Measurements from ENCODE around the gene PLA2G2D. TPM values are rescaled to one million over a fixed set of nuclear protein-coding genes. Genes with fewer than 3 reads are reported as not detected.
A peak's percentile ranks its signal among the peaks of the same experiment; 100 is the strongest.

PLA2G2D gene
- total RNA-seq, 2 donors from 2014 or later = not detected

GRCh38 chr1:20096840-20097447, 22.4 kb downstream of the PLA2G2D start:
- no peaks in the 10 kb centered on the region for H3K36me3 Mint-ChIP-seq
- peak; percentile 10 for DNase-seq (ENCODE audit: low spot score)
- H3K9me3 Mint-ChIP-seq = no peaks in the 10 kb centered on the region
- H3K27ac Mint-ChIP-seq = no peak overlapping the region
- no peak for ATAC-seq
- peaks cover 10 to 11% of the 10 kb centered on the region in 2 donors for H3K27me3 Mint-ChIP-seq
- no peak overlapping the region for H3K4me3 Mint-ChIP-seq
- H3K4me1 Mint-ChIP-seq (ENCODE audit: low read depth in 2 of 2) = peaks cover 4 to 6% of the 10 kb centered on the region in 2 donors

DNA sequence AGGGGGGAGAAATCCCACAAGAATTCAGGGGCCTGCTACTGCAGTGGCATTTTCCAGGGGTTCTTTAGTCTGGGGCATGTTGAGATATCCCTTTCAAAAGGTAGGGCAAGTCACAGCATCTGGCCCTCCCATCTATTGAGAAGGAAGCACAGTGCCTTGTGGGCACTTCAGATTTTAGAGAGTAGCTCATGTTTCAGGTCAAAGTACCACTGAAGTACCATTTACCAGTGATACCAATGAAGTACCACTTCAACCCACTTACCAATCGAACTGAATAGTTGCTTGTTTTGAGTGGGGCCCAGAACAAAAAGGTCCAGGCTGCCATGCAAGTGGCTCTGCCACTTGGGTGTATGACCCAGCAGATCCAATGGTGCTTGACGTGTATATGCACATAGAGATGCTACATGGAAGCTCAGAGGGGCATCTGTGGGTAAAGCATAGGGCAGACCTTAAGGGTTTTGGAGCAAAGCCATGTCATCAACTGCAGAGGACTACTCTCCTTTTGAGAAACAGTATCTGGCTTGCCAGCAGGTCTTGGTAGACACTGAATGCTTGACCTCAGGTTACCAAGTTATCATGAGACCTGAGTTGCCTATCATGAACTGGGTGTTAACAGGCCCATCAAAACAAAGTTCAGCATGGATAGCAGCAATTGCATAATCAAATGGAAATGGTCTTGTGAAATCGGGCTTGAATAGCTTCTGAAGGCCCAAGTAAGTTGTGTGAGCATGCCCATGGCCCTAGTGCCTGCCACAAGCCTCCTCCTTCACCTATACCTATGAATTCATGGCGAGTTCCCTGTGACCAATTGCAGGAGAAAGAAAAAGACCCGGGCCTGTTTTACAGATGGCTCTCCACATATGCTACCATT, 23.5 kb downstream of the PLA2G2D start:
- ATAC-seq (no peak), DNase-seq (ENCODE audit: low spot score) (peak; percentile 32)
- Mint-ChIP-seq H3K9me3 (no peaks in the 10 kb centered on the region), H3K36me3 (no peaks in the 10 kb centered on the region), H3K27ac (no peak overlapping the region), H3K27me3 (peaks cover 10 to 11% of the 10 kb centered on the region in 2 donors), H3K4me3 (no peak overlapping the region), H3K4me1 (ENCODE audit: low read depth in 2 of 2) (peaks cover under 1% of the 10 kb centered on the region in 2 donors)

DNA sequence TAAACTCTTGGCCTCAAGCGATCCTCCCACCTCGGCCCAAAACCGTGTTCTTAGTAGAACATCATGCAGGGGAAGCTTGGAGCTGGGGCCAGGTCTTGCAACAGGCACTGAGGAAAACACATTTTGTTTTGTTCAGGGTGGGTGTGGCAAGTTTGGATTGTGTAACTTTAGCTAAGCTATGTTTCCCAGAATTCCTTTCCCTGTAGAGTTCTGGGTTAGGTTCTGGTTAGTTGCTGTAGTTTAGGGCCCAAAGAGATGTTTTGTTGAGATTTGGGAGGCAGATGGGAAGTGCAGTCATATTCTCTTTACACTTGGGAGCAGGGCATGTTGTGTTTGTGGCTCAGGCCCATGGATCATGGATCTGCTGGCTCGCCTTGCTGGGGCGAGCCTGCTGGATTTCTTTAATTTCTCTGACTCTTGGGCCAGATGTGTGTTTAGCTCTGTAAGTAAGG, 25.4 kb downstream of the PLA2G2D start:
- Mint-ChIP-seq H3K36me3 (no peaks in the 10 kb centered on the region), H3K4me1 (ENCODE audit: low read depth in 2 of 2) (no peaks in the 10 kb centered on the region), H3K27ac (no peak overlapping the region), H3K4me3 (no peak overlapping the region), H3K27me3 (peaks cover 11 to 14% of the 10 kb centered on the region in 2 donors), H3K9me3 (no peaks in the 10 kb centered on the region)
- no peak for ATAC-seq
- DNase-seq (ENCODE audit: low spot score) = no peak

DNA sequence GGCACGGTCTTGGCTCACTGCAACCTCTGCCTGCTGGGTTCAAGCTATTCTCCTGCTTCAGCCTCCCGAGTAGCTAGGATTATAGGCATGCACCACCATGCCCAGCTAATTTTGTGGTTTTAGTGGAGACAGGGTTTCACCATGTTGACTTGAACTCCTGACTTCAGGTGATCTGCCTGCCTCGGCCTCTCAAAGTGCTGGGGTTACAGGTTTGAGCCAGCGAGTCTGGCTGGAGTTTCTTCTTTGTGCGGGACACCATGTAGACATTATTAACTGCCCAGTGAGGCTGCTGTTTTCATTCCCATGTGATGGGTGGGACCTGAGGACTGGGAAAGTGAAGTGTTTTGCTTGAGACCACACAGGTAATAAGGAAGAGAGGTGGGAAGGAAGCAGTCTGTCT, 26.0 kb downstream of the PLA2G2D start:
- Mint-ChIP-seq H3K27me3 (peaks cover 11 to 13% of the 10 kb centered on the region in 2 donors), H3K27ac (no peak overlapping the region), H3K4me3 (no peak overlapping the region), H3K9me3 (no peaks in the 10 kb centered on the region), H3K36me3 (no peaks in the 10 kb centered on the region), H3K4me1 (ENCODE audit: low read depth in 2 of 2) (no peaks in the 10 kb centered on the region)
- ATAC-seq (no peak), DNase-seq (ENCODE audit: low spot score) (peak; percentile 39)

DNA sequence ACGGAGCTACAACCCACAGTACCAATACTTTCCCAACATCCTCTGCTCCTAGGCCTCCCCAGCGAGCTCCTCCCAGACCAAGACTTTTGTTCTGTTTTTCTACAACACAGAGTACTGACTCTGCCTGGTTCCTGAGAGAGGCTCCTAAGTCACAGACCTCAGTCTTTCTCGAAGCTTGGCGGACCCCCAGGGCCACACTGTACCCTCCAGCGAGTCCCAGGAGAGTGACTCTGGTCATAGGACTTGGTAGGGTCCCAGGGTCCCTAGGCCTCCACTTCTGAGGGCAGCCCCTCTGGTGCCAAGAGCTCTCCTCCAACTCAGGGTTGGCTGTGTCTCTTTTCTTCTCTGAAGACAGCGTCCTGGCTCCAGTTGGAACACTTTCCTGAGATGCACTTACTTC, 28.7 kb downstream of the PLA2G2D start:
- Mint-ChIP-seq H3K36me3 (no peaks in the 10 kb centered on the region), H3K27me3 (peaks cover 9 to 11% of the 10 kb centered on the region in 2 donors), H3K4me3 (no peak overlapping the region), H3K27ac (no peak overlapping the region), H3K4me1 (ENCODE audit: low read depth in 2 of 2) (no peaks in the 10 kb centered on the region), H3K9me3 (no peaks in the 10 kb centered on the region)
- no peak for ATAC-seq
- DNase-seq (ENCODE audit: low spot score) = peak; percentile 31

- Mint-ChIP-seq H3K36me3 (no peaks in the 10 kb centered on the region), H3K4me1 (ENCODE audit: low read depth in 2 of 2) (no peaks in the 10 kb centered on the region), H3K9me3 (no peaks in the 10 kb centered on the region), H3K4me3 (no peak overlapping the region), H3K27me3 (peaks cover 9 to 11% of the 10 kb centered on the region in 2 donors), H3K27ac (no peak overlapping the region)
- DNase-seq (ENCODE audit: low spot score) (peak; percentile 2), ATAC-seq (no peak)
Observed at GRCh38 chr1:20090119-20090518, 29.2 kb downstream of the PLA2G2D start.

DNA sequence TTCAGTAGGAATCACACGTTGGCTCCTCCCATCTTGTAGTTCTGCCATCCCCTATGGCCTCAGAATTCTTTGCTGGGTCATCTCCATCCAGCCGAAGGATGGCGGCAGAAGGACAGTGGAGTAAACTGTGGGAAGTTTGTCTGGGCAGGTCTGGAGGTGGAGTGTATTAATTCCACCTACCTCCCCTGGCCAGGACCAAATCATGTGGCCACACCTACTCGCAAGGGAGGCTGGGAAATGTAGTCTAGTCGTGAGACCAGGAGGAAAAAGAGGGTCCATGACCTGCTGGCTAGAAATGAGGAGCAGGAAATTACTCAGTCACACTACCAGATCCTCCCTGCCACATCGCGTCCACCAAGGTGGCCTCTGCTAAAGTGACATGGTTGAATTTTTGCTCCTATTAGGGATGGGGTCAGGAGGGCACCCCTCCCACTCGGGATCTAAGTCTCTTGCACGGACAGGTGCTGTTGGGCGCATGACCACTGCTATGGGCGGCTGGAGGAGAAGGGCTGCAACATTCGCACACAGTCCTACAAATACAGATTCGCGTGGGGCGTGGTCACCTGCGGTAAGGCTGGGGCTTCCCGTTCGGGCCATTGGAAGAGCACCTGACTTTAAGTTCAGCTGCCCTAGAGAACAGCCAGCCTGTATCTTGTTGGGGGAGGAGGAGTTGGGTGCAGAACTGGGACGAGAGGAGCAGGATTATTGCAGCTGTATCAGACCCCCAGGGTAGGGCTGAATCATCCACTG, 29.8 kb downstream of the PLA2G2D start:
- Mint-ChIP-seq H3K36me3 (no peaks in the 10 kb centered on the region), H3K27me3 (peaks cover 9 to 11% of the 10 kb centered on the region in 2 donors), H3K27ac (no peak overlapping the region), H3K4me3 (no peak overlapping the region), H3K9me3 (no peaks in the 10 kb centered on the region), H3K4me1 (ENCODE audit: low read depth in 2 of 2) (no peaks in the 10 kb centered on the region)
- peak; percentile 20 for DNase-seq (ENCODE audit: low spot score)
- no peak for ATAC-seq

DNA sequence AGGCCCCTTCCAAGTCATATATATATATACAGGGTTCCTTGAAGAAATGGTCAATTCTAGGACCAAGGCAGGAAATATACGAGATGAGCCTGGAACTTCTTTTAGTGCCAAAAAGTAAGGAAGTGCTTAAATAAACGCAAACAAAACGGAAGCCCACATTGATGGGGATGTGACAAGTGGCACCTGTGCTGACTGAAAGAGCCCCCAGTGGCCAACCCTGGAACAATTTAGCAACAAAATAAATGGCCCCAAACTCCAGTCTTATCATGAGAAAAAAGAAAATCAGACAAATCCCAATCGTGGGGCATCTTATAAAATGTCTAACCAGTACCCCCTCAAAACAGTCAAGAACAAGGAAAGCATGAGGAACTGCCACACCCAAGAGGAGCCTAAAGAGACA, 31.7 kb downstream of the PLA2G2D start:
- ATAC-seq (no peak), DNase-seq (ENCODE audit: low spot score) (peak; percentile 8)
- H3K9me3 Mint-ChIP-seq = no peaks in the 10 kb centered on the region
- no peak overlapping the region for H3K4me3 Mint-ChIP-seq
- H3K27me3 Mint-ChIP-seq = peaks cover 3 to 7% of the 10 kb centered on the region in 2 donors
- H3K4me1 Mint-ChIP-seq (ENCODE audit: low read depth in 2 of 2) = no peaks in the 10 kb centered on the region
- no peak overlapping the region for H3K27ac Mint-ChIP-seq
- H3K36me3 Mint-ChIP-seq = no peaks in the 10 kb centered on the region

DNA sequence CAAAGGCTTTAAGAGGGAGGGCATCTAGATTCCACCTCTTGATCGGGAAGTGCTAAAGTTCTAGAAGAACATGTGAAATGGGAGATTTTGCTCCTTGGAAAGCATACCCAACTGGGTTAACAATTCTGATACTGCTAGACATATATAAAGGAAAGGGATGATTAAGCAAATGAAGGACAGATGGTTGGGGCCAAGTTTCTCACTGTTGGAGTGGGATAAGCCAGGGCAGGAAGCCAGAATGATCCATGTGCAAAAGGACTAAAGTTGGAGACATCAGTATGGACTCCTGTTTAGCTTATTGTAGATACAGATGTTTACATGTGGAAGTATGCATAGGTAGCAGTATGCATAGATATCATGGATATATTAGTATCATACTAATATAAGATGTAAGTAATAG, 32.5 kb downstream of the PLA2G2D start:
- DNase-seq (ENCODE audit: low spot score) = peak; percentile 15
- no peak for ATAC-seq
- H3K27me3 Mint-ChIP-seq = peaks cover 0 to 9% of the 10 kb centered on the region in 2 donors
- H3K27ac Mint-ChIP-seq = no peak overlapping the region
- no peaks in the 10 kb centered on the region for H3K9me3 Mint-ChIP-seq
- no peak overlapping the region for H3K4me3 Mint-ChIP-seq
- H3K4me1 Mint-ChIP-seq (ENCODE audit: low read depth in 2 of 2) = peaks cover 0 to 3% of the 10 kb centered on the region in 2 donors
- H3K36me3 Mint-ChIP-seq = no peaks in the 10 kb centered on the region

GRCh38 chr1:20083178-20083944, 36.0 kb downstream of the PLA2G2D start:
- DNase-seq (ENCODE audit: low spot score) (peak; percentile 51), ATAC-seq (no peak)
- H3K36me3 Mint-ChIP-seq = no peaks in the 10 kb centered on the region
- H3K27ac Mint-ChIP-seq = no peak overlapping the region
- no peak overlapping the region for H3K4me3 Mint-ChIP-seq
- H3K9me3 Mint-ChIP-seq = no peaks in the 10 kb centered on the region
- H3K4me1 Mint-ChIP-seq (ENCODE audit: low read depth in 2 of 2) = peaks cover 19 to 20% of the 10 kb centered on the region in 2 donors
- H3K27me3 Mint-ChIP-seq = peaks cover 14 to 17% of the 10 kb centered on the region in 2 donors

DNA sequence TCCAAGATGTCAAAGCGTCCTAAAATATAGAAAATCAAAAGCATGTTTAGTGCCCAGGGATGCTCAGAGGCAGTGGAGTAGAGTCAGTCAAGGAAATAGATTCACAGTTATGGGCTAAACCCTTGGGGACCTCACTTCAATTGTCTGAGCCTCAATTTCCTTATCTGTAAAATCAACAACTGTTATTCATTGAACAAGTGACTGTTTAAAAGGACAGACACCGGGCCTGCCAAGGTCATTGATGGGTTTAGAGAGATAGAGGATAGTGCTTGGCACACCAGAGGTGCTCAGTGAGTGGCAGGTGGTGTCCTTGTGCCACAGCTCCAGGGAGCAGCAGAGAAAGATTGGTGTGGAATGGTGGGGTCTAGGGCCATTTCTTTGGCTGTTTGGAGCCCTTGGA, 36.6 kb downstream of the PLA2G2D start:
- ATAC-seq = no peak
- peaks cover 23 to 26% of the 10 kb centered on the region in 2 donors for H3K4me1 Mint-ChIP-seq (ENCODE audit: low read depth in 2 of 2)
- H3K27ac Mint-ChIP-seq = no peak overlapping the region
- peak; percentile 6 for DNase-seq (ENCODE audit: low spot score)
- H3K4me3 Mint-ChIP-seq = no peak overlapping the region
- H3K36me3 Mint-ChIP-seq = no peaks in the 10 kb centered on the region
- H3K9me3 Mint-ChIP-seq = no peaks in the 10 kb centered on the region
- peaks cover 20 to 22% of the 10 kb centered on the region in 2 donors for H3K27me3 Mint-ChIP-seq

DNA sequence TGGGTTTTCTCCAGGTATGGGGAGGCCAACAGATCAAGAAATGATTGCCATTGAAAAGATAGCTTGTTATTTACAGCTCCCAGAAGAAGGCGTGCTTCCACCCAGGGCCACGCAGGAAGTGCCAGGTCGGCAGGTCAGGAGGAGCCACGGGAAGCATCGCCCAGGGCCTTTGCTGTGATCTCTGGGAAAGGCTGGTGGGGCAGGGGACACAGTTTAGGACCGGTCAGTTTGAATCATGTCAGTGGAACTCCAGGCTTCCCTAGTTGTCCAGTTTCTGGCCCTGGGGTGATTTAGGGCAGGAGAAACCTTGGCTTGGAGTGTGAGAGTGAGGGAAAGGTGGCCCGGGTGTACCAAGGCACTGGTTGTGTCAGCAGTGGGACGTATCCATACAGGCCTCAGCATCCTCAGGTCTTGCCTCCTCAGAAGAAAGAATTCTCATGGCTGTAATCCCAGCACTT, 38.0 kb downstream of the PLA2G2D start:
- DNase-seq (ENCODE audit: low spot score) (peak; percentile 40), ATAC-seq (peak; percentile 33 to 36)
- peaks cover 33 to 36% of the 10 kb centered on the region in 2 donors for H3K27me3 Mint-ChIP-seq
- H3K36me3 Mint-ChIP-seq = no peaks in the 10 kb centered on the region
- no peaks in the 10 kb centered on the region for H3K9me3 Mint-ChIP-seq
- H3K4me3 Mint-ChIP-seq = peak overlapping the region; percentile 69
- no peak overlapping the region for H3K27ac Mint-ChIP-seq
- peaks cover 25 to 29% of the 10 kb centered on the region in 2 donors for H3K4me1 Mint-ChIP-seq (ENCODE audit: low read depth in 2 of 2)
